Measurements from ENCODE around the gene TRIM2.

DNA sequence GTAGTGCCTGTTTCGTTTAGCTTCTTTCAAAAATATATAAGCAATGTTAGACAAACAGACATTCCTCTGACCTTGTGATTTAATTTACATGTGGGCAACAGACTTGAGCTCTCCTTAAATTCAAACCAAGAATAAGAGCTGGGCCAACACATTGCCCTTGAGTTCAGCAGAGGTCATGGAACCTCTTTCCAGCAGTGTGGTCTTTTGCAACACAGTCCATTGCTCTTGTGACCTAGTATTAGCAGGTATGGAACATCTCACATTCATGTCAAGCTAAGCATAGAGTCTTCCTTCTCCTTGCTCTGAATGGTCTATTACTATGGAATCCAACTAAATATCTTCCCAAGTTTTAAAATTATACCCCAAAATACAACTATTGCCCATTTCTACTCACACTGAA, 106.5 kb downstream of the TRIM2 start:
- TF ChIP-seq, protein P1, sequence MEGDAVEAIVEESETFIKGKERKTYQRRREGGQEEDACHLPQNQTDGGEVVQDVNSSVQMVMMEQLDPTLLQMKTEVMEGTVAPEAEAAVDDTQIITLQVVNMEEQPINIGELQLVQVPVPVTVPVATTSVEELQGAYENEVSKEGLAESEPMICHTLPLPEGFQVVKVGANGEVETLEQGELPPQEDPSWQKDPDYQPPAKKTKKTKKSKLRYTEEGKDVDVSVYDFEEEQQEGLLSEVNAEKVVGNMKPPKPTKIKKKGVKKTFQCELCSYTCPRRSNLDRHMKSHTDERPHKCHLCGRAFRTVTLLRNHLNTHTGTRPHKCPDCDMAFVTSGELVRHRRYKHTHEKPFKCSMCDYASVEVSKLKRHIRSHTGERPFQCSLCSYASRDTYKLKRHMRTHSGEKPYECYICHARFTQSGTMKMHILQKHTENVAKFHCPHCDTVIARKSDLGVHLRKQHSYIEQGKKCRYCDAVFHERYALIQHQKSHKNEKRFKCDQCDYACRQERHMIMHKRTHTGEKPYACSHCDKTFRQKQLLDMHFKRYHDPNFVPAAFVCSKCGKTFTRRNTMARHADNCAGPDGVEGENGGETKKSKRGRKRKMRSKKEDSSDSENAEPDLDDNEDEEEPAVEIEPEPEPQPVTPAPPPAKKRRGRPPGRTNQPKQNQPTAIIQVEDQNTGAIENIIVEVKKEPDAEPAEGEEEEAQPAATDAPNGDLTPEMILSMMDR (IDR thresholded peaks at IDR 0.05): no peak
- no peak for TF ChIP-seq POLR2A (IDR thresholded peaks at IDR 0.05)

Measured in body of pancreas (tissue), 4 donors.